OCI-LY7 (cell line): ENCODE measurements around the gene NRCAM. TPM values are rescaled to one million over a fixed set of nuclear protein-coding genes. Genes with fewer than 3 reads are reported as not detected.

Experiments used
- BruUV-seq: library from RNA; stranded (reverse); fragments of 400-500 nt; replicated peaks from 2 replicates; lab custom pipeline; 2021; lab: Mats Ljungman, UMichigan
- CTCF ChIA-PET: fragments of 300-600 bp; sonication (Branson Sonifier 250); formaldehyde crosslinking; loops from one replicate; lab custom pipeline; 2022; ENCODE audit warnings: antibody characterized with exemption; ENCODE audit not compliant: unreplicated experiment; lab: Charles Lee
- POLR2A ChIA-PET: fragments of 300-600 bp; sonication (Branson Sonifier 250); formaldehyde crosslinking; loops from one replicate; lab custom pipeline; 2022; ENCODE audit warnings: antibody characterized with exemption; lab: Charles Lee
- DNase-seq: peaks from one replicate; pipeline ENCODE4 v3.0.0-alpha.2; 2015; ENCODE audit warnings: low spot score
- H2AFZ ChIP-seq: fragments of 200-600 bp; sonication (generic), shearing (Covaris generic); 2 replicates; pipeline ENCODE4 v1.6.1; 2014; ENCODE audit warnings: mild to moderate bottlenecking, antibody characterized with exemption, low read length, moderate library complexity
- H3K27ac ChIP-seq: fragments of 200-600 bp; sonication (generic); 2 replicates; pipeline ENCODE4 v1.5.1; 2014; ENCODE audit warnings: mixed run types, low read depth, mild to moderate bottlenecking, moderate library complexity, low read length, inconsistent platforms; ENCODE audit not compliant: poor library complexity, severe bottlenecking
- H3K36me3 ChIP-seq: fragments of 200-600 bp; sonication (generic); 2 replicates; pipeline ENCODE4 v1.6.1; 2014; ENCODE audit warnings: mild to moderate bottlenecking, antibody characterized with exemption, low read length, moderate library complexity, mixed read lengths; ENCODE audit not compliant: insufficient read depth
- H3K4me1 ChIP-seq: fragments of 200-600 bp; sonication (generic); 2 replicates; pipeline ENCODE4 v1.5.1; 2014; ENCODE audit warnings: mild to moderate bottlenecking, low read length; ENCODE audit not compliant: insufficient read depth, poor library complexity, severe bottlenecking
- H3K4me2 ChIP-seq: fragments of 200-600 bp; sonication (generic); 2 replicates; pipeline ENCODE4 v1.6.1; 2014; ENCODE audit warnings: mild to moderate bottlenecking, low read length
- H3K4me3 ChIP-seq: fragments of 200-600 bp; sonication (generic); 2 replicates; pipeline ENCODE4 v1.5.1; 2014; ENCODE audit warnings: mild to moderate bottlenecking, low read depth, low read length; ENCODE audit not compliant: poor library complexity, severe bottlenecking
- H3K79me2 ChIP-seq: fragments of 200-600 bp; sonication (generic); 2 replicates; pipeline ENCODE4 v1.6.1; 2016; ENCODE audit warnings: low read depth, mild to moderate bottlenecking, low read length, moderate library complexity, mixed read lengths; ENCODE audit not compliant: insufficient read depth
- H3K9me2 ChIP-seq: fragments of 200-600 bp; sonication (generic); 2 replicates; pipeline ENCODE4 v1.6.1; 2016; ENCODE audit warnings: mild to moderate bottlenecking, low read length, mixed read lengths; ENCODE audit not compliant: insufficient read depth
- H3K9me3 ChIP-seq: fragments of 200-600 bp; sonication (generic); 2 replicates; pipeline ENCODE4 v1.6.1; 2014; ENCODE audit warnings: mild to moderate bottlenecking, mixed run types, low read length, mixed read lengths
- H4K20me1 ChIP-seq: fragments of 200-600 bp; sonication (generic); 2 replicates; pipeline ENCODE4 v1.6.1; 2014; ENCODE audit warnings: mild to moderate bottlenecking, antibody characterized with exemption, low read length, moderate library complexity, mixed read lengths; ENCODE audit not compliant: insufficient read depth
- CTCF ChIP-seq: fragments of 200-600 bp; sonication (generic); conservative IDR thresholded peaks from 2 replicates; pipeline ENCODE4 v1.5.1; 2014; ENCODE audit warnings: mild to moderate bottlenecking, antibody characterized with exemption, low read length, moderate library complexity, mixed read lengths
- EZH2phosphoT487 ChIP-seq: fragments of 200-600 bp; sonication (generic); IDR thresholded peaks from 2 replicates; pipeline ENCODE4 v1.6.1; 2018; ENCODE audit warnings: low read depth, borderline replicate concordance, mild to moderate bottlenecking, mixed run types, antibody characterized with exemption, low read length, moderate library complexity, mixed read lengths
- intact Hi-C: fragments of 100-400 bp; cut with micrococcal nuclease; formaldehyde crosslinking; loops from one replicate; pipeline ENCODE4 v1.10.0; 2022; ENCODE audit not compliant: unreplicated experiment
- total RNA-seq, 2 experiments: library from RNA; depleted of rRNA in 1 of 2; stranded (reverse); fragments of >200 nt in 1 of 2; shearing (Covaris generic) in 1 of 2; gene quantifications; 2 replicates each; pipeline ENCODE4 v1.2.3, GENCODE V29; 2014 to 2022

Gene NRCAM
- total RNA-seq, 2 experiments from 2014 or later, result not detected

- no peak overlapping the region for H3K4me3 ChIP-seq
- no peaks in the 10 kb centered on the region for H3K79me2 ChIP-seq
- no peak overlapping the region for H3K27ac ChIP-seq
- H2AFZ ChIP-seq, result no peak overlapping the region
- ChIA-PET CTCF (no interaction called here), POLR2A (interaction anchor here (0.7 to 1.2 kb wide), 5 partner anchors 9 to 15 kb away, joined by 3 to 7 read pairs (median 3); no protein-coding TSS in a partner anchor)
- H3K4me1 ChIP-seq, result peaks cover 8% of the 10 kb centered on the region
- H3K9me3 ChIP-seq, result no peaks in the 10 kb centered on the region
- peaks cover 47% of the 10 kb centered on the region for H3K36me3 ChIP-seq
- H3K9me2 ChIP-seq, result no peaks in the 10 kb centered on the region
- no TSS peak for BruUV-seq
- no peak overlapping the region for H3K4me2 ChIP-seq
- intact Hi-C loops, result no loop called here
- no peak for TF ChIP-seq CTCF
- no peak for TF ChIP-seq EZH2phosphoT487
- DNase-seq, result no peak
- H4K20me1 ChIP-seq, result no peaks in the 10 kb centered on the region
Measured at GRCh38 chr7:108486291-108486966, 30.2 kb upstream of the NRCAM start.

- POLR2A ChIA-PET, result interaction anchor here (1.5 to 1.6 kb wide), 2 partner anchors 19 to 42 kb away, joined by 3 to 4 read pairs; partner anchors contain the start of gene PNPLA8
- TF ChIP-seq EZH2phosphoT487, result no peak
- no peak for TF ChIP-seq CTCF
- no peaks in the 10 kb centered on the region for H3K9me3 ChIP-seq
- no peaks in the 10 kb centered on the region for H3K9me2 ChIP-seq
- no peak overlapping the region for H2AFZ ChIP-seq
- H3K4me3 ChIP-seq, result no peak overlapping the region
- H3K79me2 ChIP-seq, result no peaks in the 10 kb centered on the region
- CTCF ChIA-PET, result no interaction called here
- H4K20me1 ChIP-seq, result no peaks in the 10 kb centered on the region
- peaks cover 36% of the 10 kb centered on the region for H3K36me3 ChIP-seq
- H3K4me1 ChIP-seq, result peaks cover 14% of the 10 kb centered on the region
- H3K27ac ChIP-seq, result no peak overlapping the region
- H3K4me2 ChIP-seq, result no peak overlapping the region
- intact Hi-C loops, result no loop called here
- no peak for DNase-seq
- no TSS peak for BruUV-seq
Measured at GRCh38 chr7:108484137-108484536, 27.9 kb upstream of the NRCAM start.

GRCh38 chr7:108480311-108480710, 24.1 kb upstream of the NRCAM start:
- H3K36me3 ChIP-seq, result peaks cover 57% of the 10 kb centered on the region
- H3K9me3 ChIP-seq, result no peaks in the 10 kb centered on the region
- no peak overlapping the region for H3K27ac ChIP-seq
- H3K4me3 ChIP-seq, result no peak overlapping the region
- TF ChIP-seq EZH2phosphoT487 (no peak), CTCF (no peak)
- ChIA-PET POLR2A (interaction anchor here (0.7 to 1.9 kb wide), 2 partner anchors 15 to 360 kb away, joined by 3 to 5 read pairs; no protein-coding TSS in a partner anchor), CTCF (no interaction called here)
- H4K20me1 ChIP-seq, result no peaks in the 10 kb centered on the region
- H2AFZ ChIP-seq, result no peak overlapping the region
- H3K9me2 ChIP-seq, result no peaks in the 10 kb centered on the region
- no peak overlapping the region for H3K4me2 ChIP-seq
- no peak for DNase-seq
- H3K4me1 ChIP-seq, result peaks cover 17% of the 10 kb centered on the region
- no peaks in the 10 kb centered on the region for H3K79me2 ChIP-seq
- BruUV-seq, result no TSS peak
- intact Hi-C loops, result no loop called here
